Measurements from ENCODE around the gene ATG16L1. TPM values are rescaled to one million over a fixed set of nuclear protein-coding genes. Genes with fewer than 3 reads are reported as not detected.

The ATG16L1 gene
- 39.6 and 43.1 TPM in 2 replicates for total RNA-seq

GRCh38 chr2:233251306-233252116, at the start of gene ATG16L1:
Gene ATG16L1 (plus strand): TSS chr2:233251673. CDS start chr2:233251828, 155 bp downstream.

GRCh38 chr2:233307565-233307964, 56.1 kb downstream of the ATG16L1 start, which contains the start of gene SAG:
Gene SAG (plus strand): TSS chr2:233307816. CDS start chr2:233309190, 1,374 bp downstream.

Small RNA genes within 50 kb of the gene (small RNA-seq; reads per million reads assigned to genes)
- not detected for gene RN7SL32P
- gene SCARNA5, result 100 reads per million, percentile 98 among the genes with 10 or more reads in this experiment
- gene SCARNA6, result 10.7 reads per million, percentile 92 among the genes with 10 or more reads in this experiment

Other genes with a start within 250 kb of the ATG16L1 start
- 0.50 and 1.5 TPM in 2 replicates for gene NGEF, start 238.4 kb upstream of the ATG16L1 start, total RNA-seq
- not detected in 2 replicates for gene NEU2, start 219.0 kb upstream of the ATG16L1 start, total RNA-seq
- 36.8 and 39.6 TPM in 2 replicates for gene INPP5D, start 191.3 kb upstream of the ATG16L1 start, total RNA-seq
- gene SAG, start 56.1 kb downstream of the ATG16L1 start, total RNA-seq, result not detected in 2 replicates
- gene DGKD, start 102.8 kb downstream of the ATG16L1 start, total RNA-seq, result 8.8 and 11.1 TPM in 2 replicates

All from thoracic aorta endothelial cell (primary cell).